ENCODE results near the gene AKIRIN2.

DNA sequence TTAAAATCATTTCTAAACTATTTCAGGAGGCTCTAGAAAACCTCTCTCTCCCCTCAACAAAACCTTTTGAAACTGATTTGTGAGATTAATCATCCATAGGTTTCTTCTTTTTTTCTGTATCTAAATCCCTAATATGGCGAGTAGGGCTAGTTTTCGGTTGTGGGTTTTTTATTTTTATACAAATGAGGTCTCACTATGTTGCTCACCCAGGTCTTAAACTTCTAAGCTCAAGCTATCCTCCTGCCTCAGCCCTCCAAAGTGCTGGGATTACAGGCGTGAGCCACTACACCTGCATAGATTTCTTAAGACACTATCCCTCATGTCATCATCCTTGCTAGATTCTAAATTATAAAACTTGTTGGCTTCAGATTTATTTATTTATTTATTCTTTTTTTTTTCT lies 68.2 kb downstream of the AKIRIN2 start:
- TF ChIP-seq POLR2A (IDR thresholded peaks at IDR 0.05; ENCODE audit: low read depth, low read length) (no peak), POLR2AphosphoS5 (IDR thresholded peaks at IDR 0.05; ENCODE audit: low read length) (no peak), CHD4 (IDR thresholded peaks at IDR 0.05) (no peak), RAD51 (IDR thresholded peaks at IDR 0.05) (no peak), JUND (IDR thresholded peaks at IDR 0.05; ENCODE audit: low read depth, low read length) (no peak), RAD21 (IDR thresholded peaks at IDR 0.05; ENCODE audit: insufficient read depth, low read depth, low read length) (no peak), NFXL1 (IDR thresholded peaks at IDR 0.05; ENCODE audit: borderline replicate concordance) (no peak)

Measured in GM12878 (cell line).